Uterus (tissue), 4 donors: ENCODE measurements around the gene C1orf21. TPM values are rescaled to one million over a fixed set of nuclear protein-coding genes. Genes with fewer than 3 reads are reported as not detected.
A peak's percentile ranks its signal among the peaks of the same experiment; 100 is the strongest.

Experiments used
- DNase-seq, 2 donors: peaks; one replicate each; pipeline ENCODE4 v3.0.0-alpha.2; 2019 to 2020
- H3K27ac ChIP-seq, 2 donors: fragments of 200-600 bp; sonication (generic); 1 replicate in 1 of 2; 2 replicates in 1 of 2; pipeline ENCODE4 v1.5.1; 2016 to 2018
- H3K27me3 ChIP-seq, 2 donors: fragments of 200-600 bp; sonication (generic); one replicate each; pipeline ENCODE4 v1.5.1; 2018 to 2019; ENCODE audit warnings: control low read depth in 1 of 2
- H3K36me3 ChIP-seq, 2 donors: fragments of 200-600 bp; sonication (generic); one replicate each; pipeline ENCODE4 v1.5.1; 2019; ENCODE audit warnings: control low read depth in 1 of 2
- H3K4me1 ChIP-seq, 2 donors: fragments of 200-600 bp; sonication (generic); one replicate each; pipeline ENCODE4 v1.5.1; 2018 to 2019; ENCODE audit warnings: control low read depth in 1 of 2
- H3K4me3 ChIP-seq, 2 donors: fragments of 200-600 bp; sonication (generic); 1 replicate in 1 of 2; 2 replicates in 1 of 2; pipeline ENCODE4 v1.5.1; 2018 to 2019; ENCODE audit warnings: mild to moderate bottlenecking in 1 of 2
- H3K9me3 ChIP-seq, 2 donors: fragments of 200-600 bp; sonication (generic); one replicate each; pipeline ENCODE4 v1.5.1; 2019; ENCODE audit warnings: control low read depth in 1 of 2
- POLR2A ChIP-seq, 2 donors: fragments of 450-650 bp; IDR thresholded peaks; one replicate each; pipeline ENCODE4 v1.6.1; 2016; ENCODE audit warnings: antibody characterized with exemption in 2 of 2, mild to moderate bottlenecking in 1 of 2, moderate library complexity in 1 of 2
- intact Hi-C: fragments of 100-400 bp; cut with DNase I; formaldehyde crosslinking; loops from one replicate; pipeline ENCODE4 v1.15.1; 2023; ENCODE audit warnings: low total_unique reads
- total RNA-seq, 4 donors: library from RNA; depleted of rRNA in 3 of 4; stranded (reverse); fragments of >200 nt in 3 of 4; gene quantifications; one replicate each; pipeline versions ENCODE4 v1.1.0 to v1.2.4, GENCODE V29; 2014 to 2023
- TF ChIP-seq, protein P1 (sequence below), 4 experiments: fragments of 200-600 bp in 2 of 4; fragments of 450-650 bp in 2 of 4; sonication (generic) in 2 of 4; IDR thresholded peaks; one replicate each; pipeline ENCODE4 v1.5.1; 2016 to 2019; ENCODE audit warnings: antibody characterized with exemption in 4 of 4, mild to moderate bottlenecking in 2 of 4, moderate library complexity in 1 of 4
- donor health status: DM: yes; HTN: yes; CAD: no.

Gene C1orf21
- total RNA-seq, 4 donors from 2014 or later = 15.0 to 71.0 (median 44.5) TPM

DNA sequence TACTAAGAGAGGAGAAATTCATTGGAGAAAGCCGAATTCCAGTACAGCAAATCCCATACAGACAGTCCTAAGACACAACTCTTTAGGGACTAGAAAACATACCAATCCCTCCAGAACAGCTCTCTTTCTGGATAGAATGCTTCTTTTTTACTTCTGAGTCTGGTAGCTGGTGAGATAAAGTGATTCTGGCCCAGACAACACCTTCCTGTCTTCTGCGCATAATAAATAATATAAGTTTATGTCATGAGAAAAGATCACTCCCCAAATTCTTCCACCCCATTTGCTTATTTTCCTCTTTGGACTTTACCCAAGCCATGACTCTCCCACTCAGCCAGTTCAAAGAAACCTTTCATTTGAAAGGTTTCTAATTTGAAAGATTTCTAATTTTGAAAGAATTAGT is 269.4 kb downstream of the C1orf21 start:
- DNase-seq = no peak
- H3K4me1 ChIP-seq = no peaks in the 10 kb centered on the region
- intact Hi-C loops = no loop called here
- no peaks in the 10 kb centered on the region for H3K27me3 ChIP-seq
- H3K36me3 ChIP-seq = no peaks in the 10 kb centered on the region
- H3K27ac ChIP-seq = peak overlapping the region; percentile 38 to 63
- no peak overlapping the region for H3K4me3 ChIP-seq
- no peak for TF ChIP-seq POLR2A (IDR thresholded peaks at IDR 0.05)
- TF ChIP-seq, protein P1, sequence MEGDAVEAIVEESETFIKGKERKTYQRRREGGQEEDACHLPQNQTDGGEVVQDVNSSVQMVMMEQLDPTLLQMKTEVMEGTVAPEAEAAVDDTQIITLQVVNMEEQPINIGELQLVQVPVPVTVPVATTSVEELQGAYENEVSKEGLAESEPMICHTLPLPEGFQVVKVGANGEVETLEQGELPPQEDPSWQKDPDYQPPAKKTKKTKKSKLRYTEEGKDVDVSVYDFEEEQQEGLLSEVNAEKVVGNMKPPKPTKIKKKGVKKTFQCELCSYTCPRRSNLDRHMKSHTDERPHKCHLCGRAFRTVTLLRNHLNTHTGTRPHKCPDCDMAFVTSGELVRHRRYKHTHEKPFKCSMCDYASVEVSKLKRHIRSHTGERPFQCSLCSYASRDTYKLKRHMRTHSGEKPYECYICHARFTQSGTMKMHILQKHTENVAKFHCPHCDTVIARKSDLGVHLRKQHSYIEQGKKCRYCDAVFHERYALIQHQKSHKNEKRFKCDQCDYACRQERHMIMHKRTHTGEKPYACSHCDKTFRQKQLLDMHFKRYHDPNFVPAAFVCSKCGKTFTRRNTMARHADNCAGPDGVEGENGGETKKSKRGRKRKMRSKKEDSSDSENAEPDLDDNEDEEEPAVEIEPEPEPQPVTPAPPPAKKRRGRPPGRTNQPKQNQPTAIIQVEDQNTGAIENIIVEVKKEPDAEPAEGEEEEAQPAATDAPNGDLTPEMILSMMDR (IDR thresholded peaks at IDR 0.05) = no peak
- no peaks in the 10 kb centered on the region for H3K9me3 ChIP-seq

DNA sequence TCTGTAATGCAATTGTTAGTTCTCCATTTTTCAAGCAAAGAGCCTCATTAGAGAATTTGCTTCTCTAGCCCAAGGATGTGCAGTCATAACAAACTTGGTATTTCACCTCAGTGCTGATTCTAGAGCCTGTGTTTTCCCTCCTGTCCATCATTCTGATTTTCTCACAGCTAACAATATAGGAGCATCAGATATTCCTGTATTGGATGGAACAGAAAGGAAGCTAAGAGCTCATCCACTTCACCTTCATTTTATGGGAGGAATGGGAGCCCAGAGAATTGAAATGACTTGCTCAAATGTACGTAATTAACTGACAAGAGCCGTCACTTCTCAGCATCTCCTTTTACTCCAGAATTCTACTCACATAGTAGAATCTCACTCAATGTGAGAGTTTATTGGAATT is 271.2 kb downstream of the C1orf21 start:
- Histone ChIP-seq H3K9me3 (no peaks in the 10 kb centered on the region), H3K36me3 (no peaks in the 10 kb centered on the region), H3K4me3 (no peak overlapping the region), H3K27ac (no peak overlapping the region), H3K27me3 (no peaks in the 10 kb centered on the region), H3K4me1 (no peaks in the 10 kb centered on the region)
- no peak for DNase-seq
- intact Hi-C loops = no loop called here
- TF ChIP-seq, protein P1 (IDR thresholded peaks at IDR 0.05) = no peak
- TF ChIP-seq POLR2A (IDR thresholded peaks at IDR 0.05) = no peak

DNA sequence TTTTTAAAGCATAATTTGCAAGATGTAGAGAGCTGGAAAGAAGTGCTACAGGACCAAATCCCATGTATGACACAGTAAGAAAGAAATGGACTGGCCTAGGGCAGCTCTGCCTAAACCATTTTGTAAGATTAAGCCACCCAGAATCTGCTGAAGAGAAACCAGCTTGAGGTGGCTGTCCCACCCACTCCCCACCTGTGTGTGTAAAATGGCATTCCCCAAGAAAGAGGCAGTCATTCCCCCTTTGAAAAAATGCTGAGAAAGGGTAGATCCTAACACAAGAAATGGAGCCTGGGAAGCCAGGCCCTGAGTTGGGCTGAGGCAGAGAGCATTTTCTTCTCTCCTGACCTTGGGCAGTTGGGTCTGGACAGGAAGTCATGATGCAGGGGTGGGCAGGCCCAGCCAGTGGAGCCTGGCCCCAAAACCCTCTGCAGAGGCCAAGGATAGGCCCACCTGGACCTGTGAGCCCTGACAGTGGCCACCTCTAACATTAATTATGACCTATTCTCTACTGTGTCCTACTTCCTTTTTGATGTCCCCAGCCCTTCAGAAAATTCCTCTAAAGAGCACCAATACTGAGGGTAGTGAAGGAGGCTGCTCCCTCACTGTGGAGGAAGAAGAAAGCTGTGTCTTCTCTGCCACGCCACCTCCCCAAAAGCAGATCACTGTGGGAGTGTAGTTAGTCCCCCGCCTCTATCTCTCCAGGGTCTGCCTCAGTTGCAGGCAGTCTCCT is 273.8 kb downstream of the C1orf21 start:
- Histone ChIP-seq H3K9me3 (no peaks in the 10 kb centered on the region), H3K36me3 (no peaks in the 10 kb centered on the region), H3K4me3 (no peak overlapping the region), H3K27ac (no peak overlapping the region), H3K4me1 (peaks cover 0 to 8% of the 10 kb centered on the region in 2 donors), H3K27me3 (no peaks in the 10 kb centered on the region)
- no peak for DNase-seq
- no peak for TF ChIP-seq POLR2A (IDR thresholded peaks at IDR 0.05)
- TF ChIP-seq, protein P1 (IDR thresholded peaks at IDR 0.05) = no peak
- intact Hi-C loops = loop anchor here (10.0 kb wide), 1 partner anchor 276 kb away; the partner anchor contains the start of gene C1orf21

DNA sequence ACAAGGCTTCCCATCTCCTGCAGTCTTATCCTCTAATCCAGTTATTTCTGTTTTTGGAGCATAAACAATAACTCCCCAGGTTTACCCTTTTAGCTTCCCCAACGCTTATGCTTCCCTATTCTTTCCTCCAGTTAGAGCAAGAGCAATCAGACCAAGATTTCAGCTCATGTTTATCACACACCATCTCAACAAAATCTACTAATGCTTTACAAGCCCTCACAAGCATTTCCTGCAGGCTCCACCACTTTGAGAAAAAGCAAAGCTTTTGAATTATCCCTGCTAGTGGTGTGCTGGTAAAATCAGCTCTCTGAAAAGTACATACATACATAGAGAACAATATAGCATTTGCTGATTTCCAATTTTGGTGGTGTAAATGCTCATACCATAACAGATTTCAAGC is 275.0 kb downstream of the C1orf21 start:
- Histone ChIP-seq H3K36me3 (no peaks in the 10 kb centered on the region), H3K4me3 (no peak overlapping the region), H3K27me3 (no peaks in the 10 kb centered on the region), H3K4me1 (peaks cover 0 to 8% of the 10 kb centered on the region in 2 donors), H3K27ac (no peak overlapping the region), H3K9me3 (no peaks in the 10 kb centered on the region)
- TF ChIP-seq, protein P1 (IDR thresholded peaks at IDR 0.05) = no peak
- no peak for TF ChIP-seq POLR2A (IDR thresholded peaks at IDR 0.05)
- intact Hi-C loops = loop anchor here (10.0 kb wide), 1 partner anchor 277 kb away; the partner anchor contains the start of gene C1orf21
- DNase-seq = no peak

DNA sequence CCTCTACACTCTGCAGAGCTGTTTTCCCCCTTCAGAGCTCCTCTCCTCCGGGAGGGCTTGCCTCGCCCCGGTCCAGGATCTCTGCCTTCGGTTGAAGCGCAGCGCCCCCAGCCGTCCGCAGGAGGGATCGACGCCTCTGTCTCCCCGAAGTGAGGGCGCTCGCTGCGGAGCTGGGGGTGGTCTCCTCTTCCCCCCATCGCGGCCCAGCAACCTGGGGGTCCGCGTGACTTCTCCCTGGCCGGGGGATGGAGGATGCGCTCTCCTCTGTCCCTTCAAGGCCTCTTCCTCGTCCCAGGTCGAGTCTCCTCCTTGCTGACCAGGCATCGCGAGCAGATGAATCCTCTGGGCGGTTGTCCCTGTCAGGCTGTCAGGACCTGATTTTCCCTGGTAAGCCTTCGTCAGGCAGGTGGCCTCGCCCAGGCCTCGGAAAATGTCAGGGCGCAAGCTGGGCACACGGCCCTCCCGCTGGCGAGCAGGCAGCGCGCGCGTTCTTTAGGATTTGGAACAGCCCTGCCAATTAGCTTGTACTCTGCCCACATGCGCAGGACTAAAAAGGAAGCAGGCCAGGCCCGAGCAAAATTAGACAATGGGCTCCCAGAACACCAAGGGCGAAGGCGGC is 277.3 kb downstream of the C1orf21 start:
- Histone ChIP-seq H3K27me3 (no peaks in the 10 kb centered on the region), H3K9me3 (no peaks in the 10 kb centered on the region), H3K4me1 (peaks cover 0 to 8% of the 10 kb centered on the region in 2 donors), H3K36me3 (no peaks in the 10 kb centered on the region), H3K4me3 (peak overlapping the region in 1 of 2 donors; percentile 22), H3K27ac (no peak overlapping the region)
- TF ChIP-seq POLR2A (IDR thresholded peaks at IDR 0.05) = peak in 1 of 2 donors; percentile 7
- TF ChIP-seq, protein P1 (IDR thresholded peaks at IDR 0.05) = peak; percentile 85 to 97 (median 93)
- intact Hi-C loops = loop anchor here (10.0 kb wide), 1 partner anchor 279 kb away; the partner anchor contains the start of gene C1orf21
- DNase-seq = peak; percentile 84
